Middle frontal gyrus (tissue), 1 donor: Measurements from ENCODE around the gene BARHL1.

Experiments used
- DNase-seq: peaks from one replicate; pipeline ENCODE4 v3.0.0-alpha.2; 2015; ENCODE audit warnings: low spot score; ENCODE audit errors: extremely low spot score

The BARHL1 gene

DNA sequence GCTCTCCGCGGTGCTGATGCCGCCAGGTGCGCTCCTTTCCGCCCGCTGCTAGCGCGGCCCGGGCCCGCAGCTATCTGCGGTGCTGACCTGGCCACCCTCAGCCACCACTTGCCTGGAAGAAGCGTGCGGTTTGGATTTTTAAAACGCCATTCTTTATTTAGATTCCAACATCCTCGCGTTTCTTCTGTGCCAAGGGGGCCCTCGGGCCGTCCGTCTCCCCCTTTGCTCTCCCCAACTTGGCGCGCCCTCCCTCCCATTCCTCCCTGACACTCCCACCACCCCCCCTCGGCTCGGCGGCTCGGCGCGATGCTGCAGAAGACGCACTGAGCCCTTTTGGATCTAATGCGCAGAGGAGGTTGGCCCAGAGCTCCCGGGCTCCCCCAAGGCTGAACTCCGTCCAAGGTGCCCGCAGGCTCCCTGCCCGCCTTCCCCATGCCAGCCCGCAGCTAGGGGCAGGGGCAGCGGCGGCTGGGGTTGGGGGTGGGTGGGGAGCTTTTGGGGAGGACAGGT lies at the start of gene BARHL1:
TSS of gene BARHL1 (plus strand) at position 331 of the 510 bp plus-strand sequence. CDS start 192 bp downstream, outside the sequence.
- DNase-seq, result no peak

DNA sequence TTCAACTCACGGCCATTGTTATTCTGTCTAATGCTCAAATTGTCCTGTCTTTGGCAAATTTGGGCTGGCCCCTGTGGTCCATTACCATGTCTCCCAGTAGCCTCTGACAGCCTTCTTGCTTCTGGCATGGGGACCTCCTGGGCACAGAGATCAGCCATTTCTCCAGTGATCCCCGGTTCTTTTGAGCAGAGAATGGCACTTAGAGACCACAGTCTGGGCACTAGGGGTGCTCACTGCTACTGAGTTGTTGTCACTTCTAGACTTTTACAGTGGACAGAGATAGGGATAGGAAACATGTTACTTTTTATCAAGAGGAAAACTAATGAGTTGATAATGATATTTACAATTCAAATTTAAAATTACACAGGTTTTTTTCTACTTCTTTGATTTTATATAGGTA lies 47.6 kb upstream of the BARHL1 start:
- no peak for DNase-seq

DNA sequence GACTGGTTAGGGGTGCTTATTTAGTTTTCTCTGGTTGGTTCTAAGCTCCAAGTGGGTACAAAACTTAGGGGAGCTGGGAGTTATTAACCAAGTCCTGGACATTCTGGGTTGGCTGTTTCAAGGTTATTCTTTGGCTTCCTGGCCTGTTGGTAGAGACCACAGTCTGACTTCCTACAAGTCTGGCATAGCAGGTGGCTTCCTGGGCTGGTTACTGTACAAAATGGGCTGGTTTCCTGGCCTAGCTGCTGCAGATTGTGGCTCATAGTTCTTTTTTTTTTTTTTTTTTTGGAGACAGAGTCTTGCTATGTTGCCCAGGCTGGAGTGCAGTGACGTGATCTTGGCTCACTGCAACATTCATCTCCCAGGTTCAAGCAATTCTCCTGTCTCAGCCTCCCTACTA lies 46.3 kb upstream of the BARHL1 start:
- DNase-seq, result no peak

DNA sequence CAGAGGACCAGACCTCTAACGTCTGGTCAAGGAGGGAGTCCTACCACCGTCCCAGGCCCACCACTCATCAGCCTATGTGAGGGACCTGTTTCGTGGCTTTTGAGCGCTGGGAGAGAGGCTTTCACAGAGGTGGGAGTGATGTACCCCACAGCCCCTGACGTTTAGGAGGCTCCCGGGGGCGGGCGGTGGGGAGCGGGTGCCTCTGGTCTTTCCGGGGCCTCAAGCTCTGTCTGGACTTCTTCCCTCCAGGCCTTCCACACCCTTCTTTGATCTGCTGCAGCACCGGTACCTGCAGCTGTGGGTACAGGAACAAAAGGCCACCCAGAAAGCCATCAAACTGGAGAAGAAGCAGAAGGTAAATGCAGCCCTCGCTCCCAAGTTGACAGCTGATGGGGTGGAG lies 45.1 kb upstream of the BARHL1 start:
- DNase-seq, result no peak

DNA sequence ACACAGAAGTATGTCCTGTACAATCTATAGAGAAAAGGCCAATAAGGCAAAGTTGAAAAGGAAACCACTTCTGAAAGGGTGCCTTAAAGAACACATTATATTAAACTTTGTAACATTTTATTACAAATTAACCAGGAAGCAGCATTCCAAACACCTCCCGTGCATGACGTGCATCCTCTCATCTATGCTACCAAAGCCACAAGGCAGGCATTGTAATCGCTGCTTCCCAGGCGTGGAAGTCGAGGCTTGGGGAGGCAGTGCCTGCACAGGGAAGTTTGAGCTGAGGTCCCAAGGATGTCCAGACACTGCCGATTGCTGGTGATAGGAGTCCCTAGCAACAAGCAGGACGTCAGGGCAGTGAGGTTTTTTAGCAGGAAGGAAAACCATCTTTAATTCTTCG lies 44.3 kb upstream of the BARHL1 start:
- no peak for DNase-seq

DNA sequence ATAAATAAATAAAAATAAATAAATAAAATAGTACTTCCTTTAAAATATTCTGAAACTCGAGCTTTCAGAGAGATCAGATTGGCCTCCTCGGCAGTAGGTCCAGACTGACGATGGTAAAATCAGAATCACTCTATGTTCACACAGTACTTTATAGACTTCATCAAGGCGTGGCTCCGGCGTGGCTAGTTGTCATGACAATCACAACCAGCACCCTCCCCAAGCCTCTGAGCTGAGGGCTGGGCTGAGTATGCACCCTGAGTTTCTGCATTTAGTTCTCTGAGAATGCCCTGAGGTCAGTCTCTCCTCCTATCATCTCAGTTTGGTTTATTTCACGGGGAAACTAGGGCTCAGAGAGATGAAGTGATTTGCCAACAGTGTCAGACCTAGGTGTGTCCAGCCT lies 43.3 kb upstream of the BARHL1 start:
- no peak for DNase-seq

DNA sequence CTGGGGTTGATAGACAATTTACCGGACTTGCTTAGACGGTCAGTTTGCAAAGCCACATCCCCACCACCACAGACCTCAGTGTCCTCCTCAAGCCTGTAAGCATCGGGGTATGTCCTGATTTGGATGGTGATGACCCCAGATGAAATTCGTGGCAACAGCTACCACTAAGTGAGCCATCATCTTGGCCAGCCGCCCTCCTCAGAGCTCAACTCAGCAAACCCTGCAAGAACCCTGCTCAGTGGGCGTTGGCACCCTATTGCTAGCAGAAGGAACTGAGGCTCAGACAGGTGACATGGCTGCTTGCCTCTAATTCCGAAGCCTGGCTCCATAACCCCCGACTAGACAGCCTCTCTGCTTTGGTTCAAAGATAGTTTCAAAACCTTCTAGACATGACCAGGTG lies 41.4 kb upstream of the BARHL1 start:
- no peak for DNase-seq

DNA sequence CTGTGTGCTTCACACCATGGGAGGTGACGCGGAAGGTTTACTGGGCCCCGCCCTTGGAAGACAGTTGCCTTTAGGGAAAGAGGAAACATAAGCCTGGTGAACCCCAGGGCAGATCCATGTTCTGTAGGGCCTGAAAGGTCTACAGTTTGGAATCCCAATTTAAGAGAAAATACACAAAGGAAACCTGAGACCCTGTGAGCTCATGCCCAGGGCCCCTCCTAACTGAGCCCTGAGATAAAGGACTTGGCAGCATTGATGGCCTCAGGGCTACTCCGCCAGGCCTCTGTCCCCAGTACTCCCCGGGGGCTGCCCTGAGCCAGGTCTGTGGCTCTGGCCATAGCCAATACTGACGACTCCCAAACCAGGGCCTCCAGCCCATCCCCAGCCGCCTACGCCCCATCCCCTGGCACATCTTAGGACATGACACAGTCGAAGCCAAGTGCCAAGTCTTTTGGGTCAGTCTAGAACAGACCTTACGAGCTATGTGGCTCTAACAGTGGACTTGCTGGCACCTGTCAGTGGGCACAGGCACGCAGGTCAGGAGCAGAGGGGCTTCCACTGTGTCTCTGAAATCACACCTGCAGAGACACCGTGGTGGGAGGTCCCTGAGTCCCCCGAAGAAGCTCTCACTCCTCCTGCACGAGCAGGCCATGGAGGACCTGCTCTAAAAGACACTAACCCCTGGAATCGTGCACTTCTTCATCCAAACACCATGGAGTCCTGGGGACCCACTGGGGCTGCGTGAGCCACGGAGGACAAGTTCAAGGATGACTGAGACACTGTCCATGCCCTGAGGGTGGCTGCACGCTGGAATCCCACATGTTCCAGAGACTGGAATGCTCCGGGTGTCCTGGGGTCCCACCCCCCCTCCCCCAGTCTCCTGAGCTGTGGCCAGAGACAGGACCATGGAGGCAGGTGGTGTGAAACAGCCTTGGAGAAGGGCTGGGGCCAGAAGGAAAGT lies 40.3 kb upstream of the BARHL1 start:
- no peak for DNase-seq

DNA sequence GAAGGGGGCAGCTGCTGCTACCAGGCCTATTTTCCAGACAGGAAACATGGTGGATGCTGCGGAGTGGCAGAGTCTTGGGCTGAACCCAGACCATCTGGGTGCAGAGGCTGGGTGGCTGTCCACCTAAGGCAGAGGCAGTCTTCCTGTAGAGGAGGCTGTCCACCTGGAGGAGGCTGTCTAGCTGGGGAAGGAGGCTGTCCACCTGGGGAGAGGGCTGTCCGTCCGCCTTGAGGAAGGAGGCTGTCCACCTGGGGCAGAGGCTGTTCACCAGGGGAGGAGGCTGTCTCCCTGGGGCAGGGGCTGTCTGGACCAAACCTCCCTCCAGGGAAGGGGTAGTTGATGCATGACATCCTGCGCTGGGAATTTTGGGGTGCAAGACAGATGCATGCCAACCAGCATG lies 39.2 kb upstream of the BARHL1 start:
- DNase-seq, result no peak

DNA sequence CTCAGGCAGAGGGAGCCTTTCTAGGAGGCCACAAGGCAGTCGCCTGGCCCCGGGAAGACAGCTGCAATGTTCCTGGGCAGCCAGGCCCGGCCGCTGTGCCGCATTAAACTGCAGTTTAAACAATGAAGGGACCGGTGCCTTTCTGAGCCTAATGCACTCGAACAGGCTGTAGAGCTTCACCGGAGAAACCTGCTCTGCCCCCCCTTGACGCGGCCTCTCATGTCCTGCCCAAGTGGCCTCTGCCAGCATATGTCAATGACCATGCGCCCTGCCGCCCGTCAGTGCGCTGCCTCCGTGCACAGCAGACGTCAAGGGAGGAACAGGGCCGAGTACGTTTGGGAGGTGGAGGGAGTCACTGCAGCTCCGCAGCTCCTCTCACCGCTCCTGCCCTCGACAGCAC lies 38.4 kb upstream of the BARHL1 start:
- DNase-seq, result no peak

DNA sequence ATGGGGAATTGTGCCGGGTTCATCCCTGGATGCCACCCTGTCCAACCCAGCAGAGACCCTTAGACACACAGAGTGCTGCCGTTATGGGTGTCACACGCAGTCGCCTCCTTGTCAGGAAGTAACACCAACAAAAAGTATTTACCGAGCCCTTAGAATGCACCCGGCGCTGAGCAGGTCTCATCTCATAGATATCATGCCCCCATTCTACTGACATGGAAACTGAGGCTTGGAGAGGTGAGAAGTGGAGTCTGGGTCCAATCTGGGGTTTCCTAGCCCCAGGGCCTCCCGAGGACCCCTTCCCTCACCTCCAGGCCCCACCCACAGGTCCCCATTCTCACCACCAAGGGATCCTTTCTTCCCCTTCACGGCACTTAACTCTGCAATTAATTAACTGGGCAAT lies 36.8 kb upstream of the BARHL1 start:
- no peak for DNase-seq

DNA sequence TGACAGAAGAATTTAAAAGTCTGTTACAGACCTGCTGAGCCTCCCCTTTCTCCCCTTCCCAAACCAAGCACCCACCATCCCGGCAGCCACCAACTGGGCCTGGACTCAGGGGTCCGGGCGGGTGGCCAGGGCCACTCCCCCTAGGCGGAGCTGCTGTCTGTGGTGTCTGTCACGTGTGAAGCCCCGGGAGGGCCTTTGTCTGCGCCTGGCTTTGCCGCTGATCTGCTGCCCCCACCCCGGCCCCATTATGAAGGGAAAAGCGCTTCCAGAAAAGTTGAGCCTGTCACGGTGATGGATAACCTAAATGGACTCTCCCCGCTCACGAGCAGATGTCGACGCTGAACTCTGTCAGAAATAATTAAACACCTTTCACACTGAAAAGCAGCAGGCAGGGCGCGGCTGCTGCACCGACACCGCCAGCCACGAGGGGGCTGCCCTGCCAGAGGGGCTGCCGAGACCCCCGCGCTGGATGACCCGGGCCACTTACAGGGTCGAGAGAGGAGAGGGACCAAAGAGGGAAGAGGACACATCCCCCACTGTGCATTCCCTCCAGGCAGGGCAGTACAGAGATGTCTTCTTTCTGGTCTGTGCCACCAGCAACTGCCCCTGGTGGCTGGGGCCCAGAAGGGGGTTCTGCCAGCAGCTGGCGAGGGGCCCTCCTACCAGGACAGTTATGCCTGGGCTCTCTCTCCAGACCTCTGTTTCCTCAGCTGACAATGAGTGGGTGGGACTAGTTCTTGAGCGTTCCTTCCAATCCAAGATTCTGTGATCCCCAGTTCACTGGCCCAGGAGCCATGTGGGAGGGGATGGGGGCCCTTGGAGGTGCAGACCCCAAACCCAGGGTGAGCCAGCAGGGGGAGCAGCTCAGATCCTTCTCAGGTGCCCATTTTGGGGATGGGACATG lies 36.0 kb upstream of the BARHL1 start:
- no peak for DNase-seq

DNA sequence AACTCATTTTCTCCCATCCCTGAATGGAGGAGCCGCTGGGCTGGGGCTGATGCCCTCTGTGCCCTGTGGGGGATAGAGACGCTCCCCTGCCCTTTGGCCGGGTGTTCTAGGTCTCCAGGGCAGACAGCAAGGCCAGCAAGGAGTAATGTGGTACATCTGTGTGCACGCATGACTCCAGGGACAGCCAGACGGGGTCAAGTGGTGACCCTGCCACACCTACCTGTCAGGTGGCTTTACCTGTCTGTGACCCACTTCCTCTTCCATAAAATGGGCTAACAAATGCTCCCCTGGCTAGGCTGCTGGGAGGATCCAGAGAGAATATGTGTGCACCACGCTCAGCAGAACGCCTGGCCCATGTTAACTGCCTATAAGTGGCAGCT lies 35.4 kb upstream of the BARHL1 start:
- no peak for DNase-seq

DNA sequence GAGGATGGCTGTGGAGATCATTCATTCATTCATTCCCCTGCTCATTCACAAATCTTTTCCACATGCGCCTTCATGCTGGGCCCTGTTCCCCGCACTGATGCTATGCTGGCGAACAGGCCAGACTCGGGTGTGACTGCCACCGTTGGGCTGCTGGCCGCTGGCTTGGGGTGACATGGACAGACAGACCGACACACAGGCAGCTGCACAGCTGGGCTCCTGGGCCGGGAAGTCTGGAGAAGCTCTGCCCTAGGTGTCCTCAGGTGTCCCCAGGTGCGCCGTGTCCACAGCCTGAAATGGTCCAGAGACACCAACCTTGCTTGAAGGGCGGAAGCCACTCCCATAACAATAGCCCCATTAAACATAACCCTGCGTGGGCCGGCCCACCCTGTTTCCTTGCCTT lies 35.0 kb upstream of the BARHL1 start:
- no peak for DNase-seq

DNA sequence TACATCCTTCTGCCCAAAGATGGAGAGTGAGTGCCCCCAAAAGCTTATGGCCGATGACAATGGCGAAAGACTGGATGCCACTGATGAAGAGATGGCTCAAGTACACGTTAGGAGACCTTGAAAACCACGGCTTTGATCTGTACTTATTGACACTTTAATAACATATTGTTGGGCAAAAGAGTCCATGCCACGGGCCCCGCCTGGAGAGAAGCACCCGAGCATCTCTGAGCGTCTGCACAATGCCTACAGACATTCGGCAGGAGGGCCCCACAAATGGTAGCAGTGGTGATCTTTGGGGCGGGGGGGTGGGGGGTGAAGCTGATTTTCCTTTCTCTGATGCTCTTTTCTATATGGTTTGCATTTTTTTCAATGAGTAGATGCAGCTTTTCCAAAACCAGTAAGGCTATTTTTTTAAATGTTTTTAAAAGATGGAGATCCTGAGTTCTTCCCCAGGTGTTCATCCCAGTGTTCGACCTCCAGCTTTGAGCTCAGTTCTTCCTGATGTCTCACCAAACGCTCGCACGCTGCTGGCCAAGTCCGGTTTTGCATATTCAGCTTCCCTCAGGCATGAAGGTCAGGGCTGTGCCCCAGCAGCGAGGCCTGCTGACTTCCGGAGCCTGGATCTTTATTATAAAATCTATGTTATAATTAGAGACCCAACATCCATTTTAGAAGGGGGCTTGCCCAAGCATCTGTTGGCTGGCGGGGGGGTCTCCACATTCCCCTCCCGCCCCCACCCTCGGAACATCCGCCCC lies 34.3 kb upstream of the BARHL1 start:
- no peak for DNase-seq

DNA sequence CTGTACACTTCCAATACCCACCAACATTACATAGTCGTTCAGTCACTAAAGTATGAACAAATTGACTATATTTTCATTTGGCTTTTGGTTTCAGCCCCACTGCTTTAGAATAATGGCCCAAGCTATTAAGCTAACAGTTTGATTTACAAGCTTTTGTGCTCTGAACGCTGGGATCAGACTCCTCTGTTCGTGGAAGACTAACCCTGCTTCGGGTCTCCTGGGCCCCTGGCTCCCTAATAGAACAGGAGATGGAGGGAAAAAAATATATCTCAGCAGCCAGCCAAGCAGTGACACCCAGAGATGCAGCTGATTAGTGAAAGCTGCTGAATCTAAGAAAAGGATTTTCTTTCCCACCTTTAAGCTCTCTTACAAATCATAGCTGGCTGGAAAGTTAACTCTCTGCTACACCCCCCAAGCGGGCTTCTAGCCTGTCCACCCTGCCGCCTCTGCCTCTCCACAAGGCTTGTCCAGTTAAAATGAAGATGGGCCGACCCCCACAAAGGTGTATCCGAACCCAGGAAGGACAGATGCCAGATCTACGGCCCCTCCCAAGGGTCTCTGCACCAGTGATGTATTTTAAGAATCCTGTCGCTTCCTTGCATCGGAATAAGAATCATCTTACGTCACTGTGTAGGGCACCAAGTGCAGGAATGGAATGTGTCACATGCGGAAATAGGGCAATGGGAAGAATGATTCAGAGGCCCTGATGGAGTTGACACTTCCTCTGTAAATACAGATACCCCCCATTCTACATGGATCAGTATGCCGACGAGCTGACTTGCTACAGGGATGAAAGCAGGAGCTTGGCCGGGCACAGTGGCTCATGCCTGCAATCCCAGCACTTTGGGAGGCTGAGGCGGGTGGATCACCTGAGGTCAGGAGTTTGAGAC lies 33.4 kb upstream of the BARHL1 start:
- no peak for DNase-seq

DNA sequence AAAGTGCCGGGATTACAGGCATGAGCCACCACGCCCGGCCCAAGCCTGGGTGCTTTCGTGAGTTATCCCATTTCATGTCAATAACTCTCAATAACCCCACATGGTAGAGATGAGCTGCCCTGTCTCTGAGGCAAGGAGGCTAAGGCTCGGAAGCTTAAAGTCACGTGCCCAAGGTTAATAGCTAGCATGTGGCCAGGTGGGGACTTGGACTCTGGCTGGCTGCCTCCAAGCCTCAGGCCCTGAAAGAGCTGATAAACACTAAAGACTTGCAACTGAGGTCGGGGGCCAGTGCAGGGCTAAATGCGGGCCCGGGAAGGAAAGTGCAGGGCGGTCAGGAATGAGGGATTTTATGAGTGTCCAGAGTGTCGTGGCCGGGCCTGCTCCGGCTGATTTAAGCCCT lies 30.9 kb upstream of the BARHL1 start:
- DNase-seq, result no peak

DNA sequence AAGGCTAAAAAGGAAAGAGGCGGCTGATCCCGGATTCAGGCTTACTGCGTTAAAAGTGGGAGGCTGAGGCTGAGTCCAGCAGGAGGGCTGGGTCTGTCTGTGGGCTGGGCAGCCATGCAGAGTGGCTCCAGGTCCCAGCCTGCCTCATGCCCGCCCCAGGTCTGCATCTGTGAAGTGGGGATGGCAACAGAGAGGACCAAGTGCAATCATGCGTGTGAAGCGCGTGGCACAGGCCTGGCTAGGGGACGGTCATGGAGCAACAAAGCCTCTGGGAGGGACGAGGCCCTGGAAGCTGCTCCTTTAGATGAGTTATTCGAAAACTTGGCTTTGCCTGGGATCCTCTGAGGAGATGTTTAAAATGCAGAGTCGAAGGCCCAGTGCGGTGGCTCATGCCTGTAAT lies 30.4 kb upstream of the BARHL1 start:
- DNase-seq, result no peak

DNA sequence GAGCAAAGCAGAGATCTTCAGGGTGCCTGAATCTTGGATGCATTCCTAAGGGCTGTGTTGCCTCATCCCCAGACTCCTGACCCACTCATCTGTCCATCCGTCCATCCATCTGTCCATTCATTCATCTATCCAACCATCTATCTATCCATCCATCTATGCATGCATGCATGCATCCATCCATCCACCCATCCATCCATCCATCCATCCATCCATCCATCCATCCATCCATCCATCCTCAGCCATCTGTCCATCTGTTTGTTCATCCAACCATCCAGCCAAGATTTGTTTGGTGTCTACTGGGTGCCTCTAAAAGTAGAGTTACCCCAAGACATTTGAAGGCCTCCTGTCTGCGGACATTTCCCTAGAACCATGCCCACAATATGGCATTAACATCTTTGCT lies 27.7 kb upstream of the BARHL1 start:
- DNase-seq, result no peak

DNA sequence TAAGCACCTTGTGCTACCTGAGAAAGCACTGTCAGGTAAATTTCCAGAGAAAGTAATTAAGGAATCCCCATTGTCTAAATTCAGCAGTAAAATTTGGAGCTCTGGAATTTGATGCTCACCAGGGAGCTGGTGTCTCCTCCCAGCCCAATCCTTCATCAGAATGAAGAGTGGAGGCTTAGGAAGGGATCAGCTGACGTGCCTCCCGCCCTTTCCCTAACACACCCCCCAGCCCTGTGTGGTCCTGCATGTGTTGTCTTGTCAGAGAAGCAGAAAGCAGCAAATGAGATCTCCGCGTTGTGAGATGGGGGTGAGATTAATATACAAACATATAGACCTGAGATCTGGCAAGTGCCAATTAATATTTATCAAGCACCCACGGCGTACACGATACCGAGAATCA lies 26.9 kb upstream of the BARHL1 start:
- no peak for DNase-seq
